Activated T-cell treated with anti-CD3 and anti-CD28 coated beads, Interleukin-2, amount 50 U/mL, for 24 hours (primary cell): Measurements from ENCODE around the gene PEX3.
"Not testable (repeated sequence)": the region's sequence is repeated elsewhere in the genome, so short reads cannot be mapped to it uniquely, and the experiment has no call there.

Experiments used
- DNase-seq: peaks from one replicate; pipeline ENCODE4 v3.0.0-alpha.2; 2020
- H3K27ac Mint-ChIP-seq: 2 replicates; pipeline ENCODE4 v1.8.0; 2020; ENCODE audit warnings: mild to moderate bottlenecking, mixed read lengths
- H3K27me3 Mint-ChIP-seq: 2 replicates; pipeline ENCODE4 v1.8.0; 2020; ENCODE audit warnings: mixed read lengths
- H3K36me3 Mint-ChIP-seq: 2 replicates; pipeline ENCODE4 v1.8.0; 2020; ENCODE audit warnings: low read depth, mixed read lengths
- H3K4me1 Mint-ChIP-seq: 2 replicates; pipeline ENCODE4 v1.8.0; 2020; ENCODE audit warnings: low read depth, mixed read lengths
- H3K4me3 Mint-ChIP-seq: 2 replicates; pipeline ENCODE4 v1.8.0; 2020; ENCODE audit warnings: mild to moderate bottlenecking, moderate library complexity, mixed read lengths
- H3K9me3 Mint-ChIP-seq: 2 replicates; pipeline ENCODE4 v1.8.0; 2020; ENCODE audit warnings: mixed read lengths

Gene PEX3

DNA sequence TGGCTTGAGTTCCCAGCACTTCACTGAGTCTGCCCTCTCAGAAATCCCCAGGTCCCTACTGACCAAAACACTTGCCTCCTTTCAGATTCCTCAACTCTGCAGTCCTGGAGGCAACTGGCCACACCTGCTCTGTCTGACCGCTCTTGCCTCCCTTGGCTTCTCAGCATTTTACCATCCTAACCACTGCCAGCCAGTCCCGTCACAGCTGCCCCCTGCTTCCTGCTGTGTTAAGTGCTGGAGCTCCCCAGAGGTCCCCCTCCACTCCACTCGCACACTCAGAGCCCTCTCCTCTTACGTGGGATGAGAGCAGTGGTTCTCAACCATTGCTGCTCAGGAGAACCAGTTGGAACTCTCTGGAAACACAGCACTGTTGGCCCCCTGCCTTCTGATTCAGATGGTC, 20.6 kb upstream of the PEX3 start:
- no peak for DNase-seq
- H3K4me1 Mint-ChIP-seq = peaks cover 14% of the 10 kb centered on the region
- H3K9me3 Mint-ChIP-seq = no peaks in the 10 kb centered on the region
- H3K36me3 Mint-ChIP-seq = peaks cover 87% of the 10 kb centered on the region
- H3K4me3 Mint-ChIP-seq = no peak overlapping the region
- no peaks in the 10 kb centered on the region for H3K27me3 Mint-ChIP-seq
- H3K27ac Mint-ChIP-seq = peak overlapping the region; percentile 18

GRCh38 chr6:143431226-143431625, 19.4 kb upstream of the PEX3 start:
- H3K4me1 Mint-ChIP-seq = peaks cover 14% of the 10 kb centered on the region
- H3K36me3 Mint-ChIP-seq = peaks cover 88% of the 10 kb centered on the region
- DNase-seq = no peak
- H3K4me3 Mint-ChIP-seq = no peak overlapping the region
- no peaks in the 10 kb centered on the region for H3K27me3 Mint-ChIP-seq
- H3K9me3 Mint-ChIP-seq = no peaks in the 10 kb centered on the region
- H3K27ac Mint-ChIP-seq = peak overlapping the region; percentile 55

DNA sequence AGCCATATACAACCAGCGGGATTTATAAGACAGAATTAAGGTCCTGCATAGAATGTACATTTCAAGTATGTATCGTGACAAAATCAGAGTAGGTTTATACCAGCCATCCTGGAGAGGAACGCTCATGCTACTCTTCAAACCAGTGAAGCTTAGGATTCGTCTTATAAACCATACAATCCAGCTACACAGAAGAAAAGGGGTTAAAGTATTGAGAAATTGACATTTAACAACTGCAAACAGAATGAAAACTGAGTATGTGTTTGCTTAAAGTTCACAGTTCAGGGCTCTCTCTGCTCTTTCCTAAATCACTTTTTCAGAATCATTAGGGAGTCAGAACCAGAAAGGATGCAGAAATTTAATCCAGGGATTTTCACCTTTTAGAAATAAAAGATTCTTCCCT, 18.0 kb upstream of the PEX3 start:
- Mint-ChIP-seq H3K4me3 (no peak overlapping the region), H3K4me1 (peaks cover 14% of the 10 kb centered on the region), H3K36me3 (peaks cover 90% of the 10 kb centered on the region), H3K27ac (no peak overlapping the region), H3K27me3 (no peaks in the 10 kb centered on the region), H3K9me3 (no peaks in the 10 kb centered on the region)
- no peak for DNase-seq

DNA sequence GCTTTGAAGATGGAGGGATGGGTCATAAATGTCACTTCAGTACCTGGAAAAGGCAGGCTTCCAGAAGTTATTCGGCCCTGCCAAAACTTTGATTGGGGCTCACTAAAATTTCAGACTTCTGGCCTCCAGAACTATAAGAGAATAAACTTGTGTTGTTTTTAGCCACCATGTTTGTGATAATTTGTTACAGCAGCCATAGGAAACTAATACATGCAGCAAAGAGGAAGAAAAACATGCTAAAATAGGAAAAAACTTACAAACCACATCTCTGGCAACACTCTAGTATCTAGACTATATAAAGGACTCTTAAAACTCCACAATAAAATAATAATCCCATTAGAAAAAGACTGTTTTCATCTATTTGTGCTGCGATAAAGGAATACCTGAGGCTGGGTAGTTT, 9.6 kb upstream of the PEX3 start:
- peaks cover 91% of the 10 kb centered on the region for H3K36me3 Mint-ChIP-seq
- DNase-seq = no peak
- H3K27ac Mint-ChIP-seq = peak overlapping the region; percentile 81
- no peaks in the 10 kb centered on the region for H3K27me3 Mint-ChIP-seq
- H3K4me3 Mint-ChIP-seq = no peak overlapping the region
- H3K4me1 Mint-ChIP-seq = peaks cover 51% of the 10 kb centered on the region
- H3K9me3 Mint-ChIP-seq = no peaks in the 10 kb centered on the region

DNA sequence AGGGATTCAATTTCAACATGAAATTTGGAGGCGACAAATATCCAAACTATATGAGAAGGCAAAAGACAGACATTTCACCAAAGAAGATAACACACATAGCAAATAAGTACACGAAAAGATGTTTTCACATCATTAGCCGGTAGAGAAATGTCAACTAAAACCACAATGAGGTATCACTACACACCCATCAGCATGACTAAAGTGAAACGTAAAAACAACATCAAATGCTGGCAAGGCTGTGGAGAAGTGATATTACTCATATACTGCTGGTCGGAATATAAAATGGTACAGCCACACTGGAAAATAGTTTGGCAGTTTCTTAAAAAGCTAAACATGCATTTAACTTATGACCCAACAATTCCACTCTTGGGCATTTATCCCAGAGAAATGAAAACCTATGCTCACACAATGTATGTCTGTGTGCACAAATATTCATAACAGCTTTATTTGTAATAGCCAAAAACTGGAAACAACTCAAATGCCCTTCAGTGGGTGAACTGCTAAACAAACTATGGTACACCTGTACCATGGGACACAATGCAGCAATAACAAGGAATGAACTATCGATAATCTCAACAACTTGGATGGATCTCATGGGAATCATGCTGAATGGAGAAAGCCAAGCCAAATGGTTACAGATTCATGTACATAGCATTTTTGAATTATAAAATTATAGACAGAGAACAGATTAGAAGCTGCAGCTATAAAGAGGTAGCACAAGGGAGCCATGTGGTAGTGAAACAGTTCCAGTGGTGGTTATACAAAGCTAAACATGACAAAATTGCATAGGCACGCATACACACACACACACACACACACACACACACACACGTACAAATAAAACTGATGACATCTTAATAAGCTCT, 8.7 kb upstream of the PEX3 start:
- Mint-ChIP-seq H3K27ac (peak overlapping the region; percentile 81), H3K27me3 (no peaks in the 10 kb centered on the region), H3K4me3 (peak overlapping the region; percentile 28), H3K9me3 (no peaks in the 10 kb centered on the region), H3K36me3 (peaks cover 90% of the 10 kb centered on the region), H3K4me1 (peaks cover 57% of the 10 kb centered on the region)
- DNase-seq = no peak

- Mint-ChIP-seq H3K27me3 (no peaks in the 10 kb centered on the region), H3K9me3 (no peaks in the 10 kb centered on the region), H3K36me3 (peaks cover 88% of the 10 kb centered on the region), H3K4me3 (no peak overlapping the region), H3K27ac (peak overlapping the region; percentile 20), H3K4me1 (peaks cover 66% of the 10 kb centered on the region)
- no peak for DNase-seq
These were observed 7.5 kb upstream of the PEX3 start for GRCh38 chr6:143443096-143443495.

GRCh38 chr6:143447865-143448264, 2.7 kb upstream of the PEX3 start:
- Mint-ChIP-seq H3K36me3 (peaks cover 66% of the 10 kb centered on the region), H3K4me3 (peak overlapping the region; percentile 35)
- not testable (repeated sequence) for H3K27ac Mint-ChIP-seq

DNA sequence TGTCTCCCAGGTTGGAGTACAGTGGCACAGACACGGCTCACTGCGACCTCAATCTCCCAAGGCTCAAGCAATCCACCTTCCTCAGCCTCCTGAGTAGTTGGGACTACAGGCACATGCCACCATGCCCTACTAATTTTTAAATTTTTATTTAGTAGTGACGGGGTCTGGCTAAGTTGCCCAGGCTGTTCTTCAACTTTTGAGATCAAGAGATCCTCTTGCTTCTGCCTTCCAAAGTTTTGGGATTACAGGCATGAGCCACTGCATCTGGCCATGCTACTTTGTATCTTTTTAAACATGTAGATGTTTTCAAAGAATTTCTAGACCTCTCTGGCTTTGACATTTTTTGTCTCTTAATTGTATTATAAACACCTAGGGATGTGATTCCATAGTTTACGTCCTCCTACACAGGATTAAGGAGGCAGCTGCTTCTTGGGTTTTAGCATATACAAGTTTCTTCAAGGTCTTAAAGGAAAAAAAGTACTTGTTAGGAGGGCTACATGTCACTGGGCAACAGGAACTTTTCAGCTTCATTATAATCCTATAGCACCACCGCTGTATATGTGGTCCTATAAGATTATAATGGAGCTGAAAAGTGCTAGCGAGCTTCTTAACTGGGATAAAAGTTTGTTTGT, 1.4 kb upstream of the PEX3 start:
- no peak for DNase-seq
- H3K4me3 Mint-ChIP-seq = peak overlapping the region; percentile 99
- peaks cover 53% of the 10 kb centered on the region for H3K4me1 Mint-ChIP-seq
- peaks cover 63% of the 10 kb centered on the region for H3K36me3 Mint-ChIP-seq
- H3K27ac Mint-ChIP-seq = peak overlapping the region; percentile 99
- no peaks in the 10 kb centered on the region for H3K9me3 Mint-ChIP-seq
- no peaks in the 10 kb centered on the region for H3K27me3 Mint-ChIP-seq

More at GRCh38 chr6:143447865-143448264, 2.7 kb upstream of the PEX3 start:
- H3K27me3 Mint-ChIP-seq, DNase-seq, H3K9me3 Mint-ChIP-seq: not testable (repeated sequence)
- H3K4me1 Mint-ChIP-seq = peaks cover 51% of the 10 kb centered on the region

GRCh38 chr6:143449714-143450452, 722 bp upstream of the PEX3 start:
- Mint-ChIP-seq H3K27ac (peak overlapping the region; percentile 99), H3K4me3 (peak overlapping the region; percentile 99), H3K9me3 (no peaks in the 10 kb centered on the region), H3K27me3 (no peaks in the 10 kb centered on the region), H3K4me1 (peaks cover 58% of the 10 kb centered on the region), H3K36me3 (peaks cover 63% of the 10 kb centered on the region)
- DNase-seq = peak; percentile 48

GRCh38 chr6:143451531-143451930, 926 bp downstream of the PEX3 start:
- Mint-ChIP-seq H3K27me3 (no peaks in the 10 kb centered on the region), H3K27ac (peak overlapping the region; percentile 99), H3K36me3 (peaks cover 56% of the 10 kb centered on the region), H3K4me3 (peak overlapping the region; percentile 99), H3K9me3 (no peaks in the 10 kb centered on the region), H3K4me1 (peaks cover 60% of the 10 kb centered on the region)
- no peak for DNase-seq

GRCh38 chr6:143457563-143458359, 7.2 kb downstream of the PEX3 start:
- no peaks in the 10 kb centered on the region for H3K9me3 Mint-ChIP-seq
- no peak overlapping the region for H3K4me3 Mint-ChIP-seq
- no peaks in the 10 kb centered on the region for H3K27me3 Mint-ChIP-seq
- DNase-seq = no peak
- peaks cover 34% of the 10 kb centered on the region for H3K4me1 Mint-ChIP-seq
- peaks cover 59% of the 10 kb centered on the region for H3K36me3 Mint-ChIP-seq
- H3K27ac Mint-ChIP-seq = no peak overlapping the region

DNA sequence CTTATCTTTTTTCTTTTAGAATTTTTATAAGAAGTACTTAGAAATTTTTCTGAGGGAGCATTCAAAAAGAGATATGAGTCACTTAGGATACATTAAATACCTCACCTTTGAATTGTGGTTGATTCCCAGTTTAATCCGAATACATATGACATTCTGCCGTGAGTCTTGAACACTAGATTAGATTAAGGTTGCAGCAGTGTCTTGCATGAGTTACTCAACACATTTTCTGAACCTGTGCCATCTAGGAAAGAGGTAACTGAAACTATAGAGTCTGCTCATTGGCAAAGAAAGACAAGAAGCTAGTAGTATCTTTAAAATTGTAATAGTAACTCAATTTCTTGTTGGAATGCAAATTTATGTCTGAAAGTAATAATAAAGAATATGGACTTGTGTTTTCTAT, 14.9 kb downstream of the PEX3 start:
- Mint-ChIP-seq H3K9me3 (no peaks in the 10 kb centered on the region), H3K27me3 (no peaks in the 10 kb centered on the region), H3K4me1 (peaks cover 2% of the 10 kb centered on the region), H3K27ac (no peak overlapping the region), H3K36me3 (peaks cover 77% of the 10 kb centered on the region), H3K4me3 (no peak overlapping the region)
- DNase-seq = no peak

GRCh38 chr6:143468026-143468425, 17.4 kb downstream of the PEX3 start:
- H3K9me3 Mint-ChIP-seq = no peaks in the 10 kb centered on the region
- H3K4me1 Mint-ChIP-seq = no peaks in the 10 kb centered on the region
- no peak overlapping the region for H3K27ac Mint-ChIP-seq
- peaks cover 75% of the 10 kb centered on the region for H3K36me3 Mint-ChIP-seq
- DNase-seq = no peak
- H3K4me3 Mint-ChIP-seq = no peak overlapping the region
- no peaks in the 10 kb centered on the region for H3K27me3 Mint-ChIP-seq

DNA sequence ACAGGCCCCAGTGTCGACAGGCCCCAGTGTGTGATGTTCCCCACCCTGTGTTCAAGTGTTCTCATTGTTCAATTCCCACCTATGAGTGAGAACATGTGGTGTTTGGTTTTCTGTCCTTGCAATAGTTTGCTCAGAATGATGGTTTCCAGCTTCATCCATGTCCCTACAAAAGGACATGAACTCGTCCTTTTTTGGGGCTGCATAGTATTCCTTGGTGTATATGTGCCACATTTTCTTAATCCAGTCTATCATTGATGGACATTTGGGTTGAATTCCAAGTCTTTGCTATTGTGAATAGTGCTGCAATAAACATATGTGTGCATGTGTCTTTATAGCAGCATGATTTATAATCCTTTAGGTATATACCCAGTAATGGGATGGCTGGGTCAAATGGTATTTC, 18.2 kb downstream of the PEX3 start:
- H3K27ac Mint-ChIP-seq, H3K9me3 Mint-ChIP-seq, H3K4me3 Mint-ChIP-seq, DNase-seq, H3K27me3 Mint-ChIP-seq, H3K4me1 Mint-ChIP-seq: not testable (repeated sequence)
- peaks cover 79% of the 10 kb centered on the region for H3K36me3 Mint-ChIP-seq
